Measurements from ENCODE around the gene ADGRG4.

The ADGRG4 gene

DNA sequence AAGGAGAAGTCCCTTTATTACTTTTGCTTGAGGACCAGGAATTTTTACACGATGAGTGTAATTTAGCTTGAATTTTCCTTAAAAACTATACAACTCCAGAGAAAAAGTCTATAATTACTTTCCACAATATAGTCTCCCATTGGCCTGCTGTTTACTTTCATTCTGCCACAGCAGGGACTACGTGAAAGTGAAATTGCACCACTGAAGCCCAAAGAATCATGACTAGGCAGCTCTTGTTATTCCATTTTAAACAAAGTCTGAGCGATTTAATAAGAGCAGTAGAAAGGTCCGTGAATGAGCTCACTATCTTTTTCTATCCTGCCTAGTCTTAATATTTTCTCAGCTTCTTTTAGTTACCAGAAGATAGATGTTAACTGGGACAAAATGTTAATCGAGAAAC lies 68.6 kb downstream of the ADGRG4 start:
- in situ Hi-C loops (cut with MboI; ENCODE audit: low pct_unique_long_range_greater_than_20kb, low sequenced_read_pairs, unreplicated experiment): no loop called here
- TF ChIP-seq, protein P1, sequence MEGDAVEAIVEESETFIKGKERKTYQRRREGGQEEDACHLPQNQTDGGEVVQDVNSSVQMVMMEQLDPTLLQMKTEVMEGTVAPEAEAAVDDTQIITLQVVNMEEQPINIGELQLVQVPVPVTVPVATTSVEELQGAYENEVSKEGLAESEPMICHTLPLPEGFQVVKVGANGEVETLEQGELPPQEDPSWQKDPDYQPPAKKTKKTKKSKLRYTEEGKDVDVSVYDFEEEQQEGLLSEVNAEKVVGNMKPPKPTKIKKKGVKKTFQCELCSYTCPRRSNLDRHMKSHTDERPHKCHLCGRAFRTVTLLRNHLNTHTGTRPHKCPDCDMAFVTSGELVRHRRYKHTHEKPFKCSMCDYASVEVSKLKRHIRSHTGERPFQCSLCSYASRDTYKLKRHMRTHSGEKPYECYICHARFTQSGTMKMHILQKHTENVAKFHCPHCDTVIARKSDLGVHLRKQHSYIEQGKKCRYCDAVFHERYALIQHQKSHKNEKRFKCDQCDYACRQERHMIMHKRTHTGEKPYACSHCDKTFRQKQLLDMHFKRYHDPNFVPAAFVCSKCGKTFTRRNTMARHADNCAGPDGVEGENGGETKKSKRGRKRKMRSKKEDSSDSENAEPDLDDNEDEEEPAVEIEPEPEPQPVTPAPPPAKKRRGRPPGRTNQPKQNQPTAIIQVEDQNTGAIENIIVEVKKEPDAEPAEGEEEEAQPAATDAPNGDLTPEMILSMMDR (IDR thresholded peaks at IDR 0.05; ENCODE audit: extremely low read depth, insufficient read depth, missing control alignments): no peak
- DNase-seq (ENCODE audit: low spot score): no peak

DNA sequence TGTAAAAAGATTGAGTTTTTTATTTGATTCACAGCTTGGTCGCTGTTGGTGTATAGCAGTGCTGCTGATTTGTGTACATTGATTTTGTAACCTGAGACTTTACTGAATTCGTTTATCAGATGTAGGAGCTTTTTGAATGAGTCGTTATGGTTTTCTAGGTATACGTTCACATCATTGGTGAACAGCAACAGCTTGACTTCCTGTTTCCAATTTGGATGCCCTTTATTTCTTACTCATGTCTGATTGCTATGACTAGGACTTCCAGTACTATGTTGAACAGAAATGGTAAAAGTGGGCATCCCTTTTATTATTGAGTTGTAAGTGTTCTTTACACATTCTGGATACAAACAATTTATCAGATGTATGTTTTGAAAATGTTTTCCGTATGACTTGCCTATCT lies 76.0 kb downstream of the ADGRG4 start:
- in situ Hi-C loops (cut with MboI; ENCODE audit: low pct_unique_long_range_greater_than_20kb, low sequenced_read_pairs, unreplicated experiment): no loop called here
- DNase-seq (ENCODE audit: low spot score): no peak
- TF ChIP-seq, protein P1 (IDR thresholded peaks at IDR 0.05; ENCODE audit: extremely low read depth, insufficient read depth, missing control alignments): no peak

DNA sequence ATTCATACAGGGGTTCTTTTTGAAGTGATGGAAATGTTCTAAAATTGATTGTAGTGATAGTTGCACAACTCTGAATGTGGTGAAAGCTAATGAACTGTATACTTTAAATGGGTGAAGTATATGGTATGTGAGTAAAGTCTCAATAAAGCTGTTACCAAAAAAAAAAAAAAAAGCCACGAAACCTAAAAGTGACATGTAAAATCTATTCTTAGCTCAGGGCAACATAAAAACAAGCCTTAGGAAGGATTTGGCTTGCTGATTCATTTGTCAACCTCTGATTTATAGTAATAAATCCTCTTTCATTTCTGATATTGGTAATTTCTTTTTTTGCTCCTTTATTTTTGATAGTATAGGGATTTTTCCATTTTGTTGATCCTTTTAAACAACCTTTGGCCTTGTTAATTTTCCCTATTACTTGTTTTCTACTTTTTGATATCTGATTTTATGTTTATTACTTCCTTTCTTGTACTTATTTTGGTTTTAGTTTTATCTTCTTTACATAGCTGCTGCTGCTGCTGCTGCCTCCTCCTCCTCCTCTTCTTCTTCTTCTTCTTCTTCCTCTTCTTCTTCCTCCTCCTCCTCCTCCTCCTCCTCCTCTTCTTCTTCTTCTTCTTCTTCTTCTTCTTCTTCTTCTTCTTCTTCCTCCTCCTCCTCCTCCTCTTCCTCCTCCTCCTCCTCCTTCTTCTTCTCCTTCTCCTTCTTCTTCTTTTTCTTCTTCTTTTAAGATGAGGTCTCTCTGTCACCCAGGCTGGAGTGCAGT lies 79.4 kb downstream of the ADGRG4 start:
- DNase-seq (ENCODE audit: low spot score): no peak
- TF ChIP-seq, protein P1 (IDR thresholded peaks at IDR 0.05; ENCODE audit: extremely low read depth, insufficient read depth, missing control alignments): no peak

DNA sequence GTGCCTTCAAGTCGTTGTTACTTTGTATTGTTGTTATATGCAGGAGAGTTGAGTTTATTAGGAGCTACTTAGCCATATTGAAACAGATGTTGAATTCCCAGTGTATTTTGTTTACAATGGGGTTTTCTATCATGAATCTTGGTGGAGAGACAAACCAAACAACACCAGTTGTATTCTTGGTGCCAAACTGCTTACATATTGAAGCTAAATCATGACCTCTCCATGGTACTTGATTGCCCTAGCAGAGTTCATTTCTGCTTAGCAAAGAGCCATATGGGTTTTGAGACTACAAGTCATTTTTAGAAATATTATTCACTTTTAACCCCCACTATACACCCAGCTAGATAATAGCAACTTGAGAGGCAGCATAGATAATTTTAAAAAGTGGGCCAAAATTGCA lies 85.4 kb downstream of the ADGRG4 start:
- no peak for DNase-seq (ENCODE audit: low spot score)
- TF ChIP-seq, protein P1 (IDR thresholded peaks at IDR 0.05; ENCODE audit: extremely low read depth, insufficient read depth, missing control alignments): no peak
- in situ Hi-C loops (cut with MboI; ENCODE audit: low pct_unique_long_range_greater_than_20kb, low sequenced_read_pairs, unreplicated experiment): no loop called here

More for the DNA sequence above, 79.4 kb downstream of the ADGRG4 start:
- in situ Hi-C loops (cut with MboI; ENCODE audit: low pct_unique_long_range_greater_than_20kb, low sequenced_read_pairs, unreplicated experiment): no loop called here

DNA sequence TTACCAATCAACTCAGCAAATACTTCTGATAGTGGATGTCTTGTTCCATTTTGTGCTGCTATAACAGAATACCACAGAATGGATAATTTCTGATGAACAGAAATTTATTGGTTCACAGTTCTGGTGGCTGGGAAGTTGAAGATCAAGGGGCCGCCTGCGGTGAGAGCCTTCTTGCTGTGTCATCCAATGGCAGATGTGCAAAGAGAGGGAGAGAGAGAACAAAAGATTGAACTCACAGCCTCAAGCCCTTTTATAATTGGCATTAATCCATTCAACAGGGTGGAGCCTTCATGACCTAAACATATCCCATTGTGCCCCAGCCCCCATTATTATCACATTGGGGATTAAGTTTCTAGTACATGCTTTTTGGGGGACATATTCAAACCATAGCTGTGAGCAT lies 86.1 kb downstream of the ADGRG4 start:
- in situ Hi-C loops (cut with MboI; ENCODE audit: low pct_unique_long_range_greater_than_20kb, low sequenced_read_pairs, unreplicated experiment): no loop called here
- TF ChIP-seq, protein P1 (IDR thresholded peaks at IDR 0.05; ENCODE audit: extremely low read depth, insufficient read depth, missing control alignments): no peak
- DNase-seq (ENCODE audit: low spot score): no peak

DNA sequence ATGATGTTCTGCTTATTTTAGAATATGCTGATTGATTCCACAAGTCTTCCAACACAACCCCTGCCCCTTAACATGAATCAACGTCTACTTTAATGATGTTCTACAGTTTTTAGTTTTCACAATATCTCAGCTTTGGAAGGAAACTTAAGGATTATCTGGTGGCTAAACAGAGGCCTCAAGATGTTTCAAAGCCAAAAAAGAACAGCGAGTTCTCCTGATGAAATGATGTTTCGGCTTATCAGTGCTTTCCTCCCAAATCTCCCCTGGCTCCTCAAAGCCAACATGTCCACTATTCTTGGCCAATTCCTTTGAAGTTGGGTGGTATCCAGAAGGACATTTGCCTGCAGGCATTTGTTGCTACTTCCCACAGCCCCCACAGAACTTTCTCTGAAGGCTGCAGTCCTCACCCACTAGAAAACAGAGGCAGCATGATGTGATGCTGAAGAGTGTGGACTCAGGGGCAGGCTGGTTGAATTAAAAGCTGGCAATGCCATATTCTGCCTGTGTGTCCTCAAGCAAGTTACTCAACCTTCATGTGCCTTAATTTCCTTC lies 87.3 kb downstream of the ADGRG4 start:
- no peak for DNase-seq (ENCODE audit: low spot score)
- TF ChIP-seq, protein P1 (IDR thresholded peaks at IDR 0.05; ENCODE audit: extremely low read depth, insufficient read depth, missing control alignments): no peak
- in situ Hi-C loops (cut with MboI; ENCODE audit: low pct_unique_long_range_greater_than_20kb, low sequenced_read_pairs, unreplicated experiment): no loop called here
